WTC11 (cell line): Measurements from ENCODE around the gene NTMT1.

Experiments
- FOXJ3 ChIP-seq: sonication (generic); formaldehyde crosslinking; IDR thresholded peaks from 2 replicates; pipeline ENCODE4 v1.9.0; 2021; ENCODE audit warnings: missing genetic modification reagents, mild to moderate bottlenecking, borderline replicate concordance
- NFYB ChIP-seq: sonication (generic); formaldehyde crosslinking; conservative IDR thresholded peaks from 2 replicates; pipeline ENCODE4 v1.8.0; 2022; ENCODE audit warnings: low read depth, missing genetic modification reagents
- TF ChIP-seq, protein P1 (sequence below): fragments of 200-600 bp; IDR thresholded peaks from 2 replicates; pipeline ENCODE4 v1.8.0; 2022; ENCODE audit warnings: antibody characterized with exemption

DNA sequence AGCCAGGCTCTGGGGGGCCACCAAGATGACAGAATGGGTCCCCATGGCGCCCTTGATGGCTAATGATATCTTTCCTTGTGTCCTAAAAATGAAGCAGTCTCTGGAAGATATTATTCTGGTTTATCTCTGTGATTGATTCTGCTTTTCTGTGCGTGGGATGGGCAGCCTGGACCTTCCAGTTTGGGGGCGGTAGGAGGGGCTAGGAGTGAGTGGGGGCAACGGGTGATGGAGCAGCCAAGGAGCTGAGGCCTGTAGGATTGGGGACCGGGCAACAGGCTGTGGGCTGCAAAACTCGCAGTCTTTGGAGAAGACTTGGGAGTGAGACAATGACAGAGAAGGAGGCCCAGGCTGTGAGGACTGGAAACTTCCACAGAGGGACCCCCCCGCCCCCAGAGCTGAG is 48.3 kb downstream of the NTMT1 start:
- TF ChIP-seq, protein P1, sequence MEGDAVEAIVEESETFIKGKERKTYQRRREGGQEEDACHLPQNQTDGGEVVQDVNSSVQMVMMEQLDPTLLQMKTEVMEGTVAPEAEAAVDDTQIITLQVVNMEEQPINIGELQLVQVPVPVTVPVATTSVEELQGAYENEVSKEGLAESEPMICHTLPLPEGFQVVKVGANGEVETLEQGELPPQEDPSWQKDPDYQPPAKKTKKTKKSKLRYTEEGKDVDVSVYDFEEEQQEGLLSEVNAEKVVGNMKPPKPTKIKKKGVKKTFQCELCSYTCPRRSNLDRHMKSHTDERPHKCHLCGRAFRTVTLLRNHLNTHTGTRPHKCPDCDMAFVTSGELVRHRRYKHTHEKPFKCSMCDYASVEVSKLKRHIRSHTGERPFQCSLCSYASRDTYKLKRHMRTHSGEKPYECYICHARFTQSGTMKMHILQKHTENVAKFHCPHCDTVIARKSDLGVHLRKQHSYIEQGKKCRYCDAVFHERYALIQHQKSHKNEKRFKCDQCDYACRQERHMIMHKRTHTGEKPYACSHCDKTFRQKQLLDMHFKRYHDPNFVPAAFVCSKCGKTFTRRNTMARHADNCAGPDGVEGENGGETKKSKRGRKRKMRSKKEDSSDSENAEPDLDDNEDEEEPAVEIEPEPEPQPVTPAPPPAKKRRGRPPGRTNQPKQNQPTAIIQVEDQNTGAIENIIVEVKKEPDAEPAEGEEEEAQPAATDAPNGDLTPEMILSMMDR: no peak
- no peak for TF ChIP-seq NFYB
- no peak for TF ChIP-seq FOXJ3
